GM06990 (cell line): ENCODE measurements around the gene KRT34.
"Not testable (repeated sequence)": the region's sequence is repeated elsewhere in the genome, so short reads cannot be mapped to it uniquely, and the experiment has no call there.

Source experiments
- DNase-seq: peaks from one replicate; pipeline ENCODE4 v3.0.0-alpha.2; 2011; ENCODE audit not compliant: insufficient read length; ENCODE audit errors: extremely low read depth
- H3K27me3 ChIP-seq: replicated peaks from 2 replicates; pipeline ENCODE4 v1.6.0; 2011; ENCODE audit warnings: low read length; ENCODE audit not compliant: control insufficient read depth, insufficient read depth
- H3K36me3 ChIP-seq: 2 replicates; pipeline ENCODE4 v1.5.1; 2011; ENCODE audit warnings: low read length; ENCODE audit not compliant: control insufficient read depth, insufficient read depth
- H3K4me3 ChIP-seq: replicated peaks from 2 replicates; pipeline ENCODE4 v1.5.1; 2011; ENCODE audit warnings: low read depth, mild to moderate bottlenecking, control low read depth, low read length
- TF ChIP-seq, protein P1 (sequence below): IDR thresholded peaks from 2 replicates; pipeline ENCODE4 v1.5.1; 2011; ENCODE audit warnings: low read length, control low read depth, mild to moderate bottlenecking, inconsistent platforms; ENCODE audit not compliant: insufficient read depth, poor library complexity, severe bottlenecking

The KRT34 gene

DNA sequence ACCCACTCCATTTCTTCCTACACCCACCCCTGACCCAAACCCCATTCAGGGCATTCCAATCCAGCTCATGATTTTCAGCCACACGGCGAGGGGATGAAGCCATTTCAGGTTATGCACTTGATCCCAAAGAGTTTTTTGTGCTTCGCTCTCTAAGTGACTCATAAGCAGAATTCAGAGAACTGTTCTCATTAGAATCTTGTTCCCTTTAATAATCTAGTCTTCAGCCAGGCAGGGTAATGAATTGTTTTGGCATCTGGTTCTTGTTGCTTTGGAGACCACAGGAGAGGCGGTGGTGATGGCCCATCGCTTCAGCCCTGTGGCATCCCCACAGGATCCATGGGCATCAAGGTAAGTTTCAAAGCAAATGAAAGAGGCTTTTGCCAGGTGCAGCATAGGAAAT is 20.1 kb upstream of the KRT34 start:
- DNase-seq = no peak
- Histone ChIP-seq H3K36me3 (no peaks in the 10 kb centered on the region), H3K27me3 (peaks cover 1% of the 10 kb centered on the region; the same call in 1 of the 2 replicates), H3K4me3 (no peak overlapping the region)
- TF ChIP-seq, protein P1, sequence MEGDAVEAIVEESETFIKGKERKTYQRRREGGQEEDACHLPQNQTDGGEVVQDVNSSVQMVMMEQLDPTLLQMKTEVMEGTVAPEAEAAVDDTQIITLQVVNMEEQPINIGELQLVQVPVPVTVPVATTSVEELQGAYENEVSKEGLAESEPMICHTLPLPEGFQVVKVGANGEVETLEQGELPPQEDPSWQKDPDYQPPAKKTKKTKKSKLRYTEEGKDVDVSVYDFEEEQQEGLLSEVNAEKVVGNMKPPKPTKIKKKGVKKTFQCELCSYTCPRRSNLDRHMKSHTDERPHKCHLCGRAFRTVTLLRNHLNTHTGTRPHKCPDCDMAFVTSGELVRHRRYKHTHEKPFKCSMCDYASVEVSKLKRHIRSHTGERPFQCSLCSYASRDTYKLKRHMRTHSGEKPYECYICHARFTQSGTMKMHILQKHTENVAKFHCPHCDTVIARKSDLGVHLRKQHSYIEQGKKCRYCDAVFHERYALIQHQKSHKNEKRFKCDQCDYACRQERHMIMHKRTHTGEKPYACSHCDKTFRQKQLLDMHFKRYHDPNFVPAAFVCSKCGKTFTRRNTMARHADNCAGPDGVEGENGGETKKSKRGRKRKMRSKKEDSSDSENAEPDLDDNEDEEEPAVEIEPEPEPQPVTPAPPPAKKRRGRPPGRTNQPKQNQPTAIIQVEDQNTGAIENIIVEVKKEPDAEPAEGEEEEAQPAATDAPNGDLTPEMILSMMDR = no peak

DNA sequence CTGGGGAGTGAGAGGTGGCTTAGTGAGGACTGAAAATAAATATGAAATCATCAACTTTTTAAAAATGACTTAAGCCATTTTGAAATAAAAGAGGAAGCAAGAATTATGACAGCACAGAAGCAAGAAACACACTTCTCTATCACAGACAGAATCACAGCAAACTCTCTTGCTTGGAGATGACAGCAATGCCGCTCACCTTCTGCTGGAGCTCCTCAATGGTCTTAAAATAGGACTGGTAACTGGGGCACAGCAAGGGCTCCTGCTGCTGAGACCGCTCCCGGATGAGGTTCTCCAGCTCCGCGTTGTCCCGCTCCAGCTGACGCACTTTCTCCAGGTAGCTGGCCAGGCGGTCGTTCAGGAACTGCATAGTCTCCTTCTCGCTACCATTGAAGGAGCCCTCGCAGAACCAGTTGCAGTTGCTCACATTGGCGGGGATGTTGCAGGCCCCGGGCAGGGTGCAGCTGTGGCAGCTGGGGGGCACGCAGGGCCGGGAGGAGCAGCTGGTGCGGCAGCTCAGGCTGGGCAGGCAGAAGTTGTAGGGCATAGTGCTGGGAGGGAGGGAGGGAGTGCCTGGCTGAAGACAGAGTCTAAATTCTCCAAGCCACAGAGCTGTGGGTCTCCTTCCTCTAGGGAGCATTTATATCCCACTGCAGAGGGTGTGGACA is 15.0 kb upstream of the KRT34 start, which contains the start of gene KRT31:
KRT31 (minus strand) TSS at position 613 of the 665 bp plus-strand sequence; CDS start at position 544, 69 bp downstream.
- TF ChIP-seq, protein P1 = no peak
- DNase-seq = no peak
- Histone ChIP-seq H3K36me3 (no peaks in the 10 kb centered on the region), H3K27me3 (peaks cover 1% of the 10 kb centered on the region; the same call in 1 of the 2 replicates), H3K4me3 (no peak within 1 kb of the TSS)

DNA sequence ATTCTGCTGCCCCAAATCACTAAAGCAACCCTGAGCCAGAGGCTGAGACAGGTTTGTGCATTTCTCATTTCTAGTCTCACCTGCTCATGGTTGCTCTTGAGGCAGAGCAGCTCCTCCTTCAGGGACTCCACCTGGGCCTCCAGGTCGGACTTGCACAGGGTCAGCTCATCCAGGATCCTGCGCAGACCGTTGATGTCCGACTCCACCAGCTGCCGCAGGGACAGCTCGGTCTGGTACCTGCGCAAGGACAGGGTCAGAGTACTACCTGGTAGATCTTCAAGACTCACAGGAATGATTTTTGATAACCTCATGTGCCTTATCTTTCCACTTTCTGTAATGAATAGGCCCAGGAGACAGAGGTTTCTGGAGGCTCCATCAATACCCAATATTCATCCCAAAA is 14.2 kb upstream of the KRT34 start:
- no peak for DNase-seq
- TF ChIP-seq, protein P1 = no peak
- Histone ChIP-seq H3K4me3 (no peak overlapping the region), H3K36me3 (no peaks in the 10 kb centered on the region), H3K27me3 (peaks cover 1% of the 10 kb centered on the region; the same call in 1 of the 2 replicates)

DNA sequence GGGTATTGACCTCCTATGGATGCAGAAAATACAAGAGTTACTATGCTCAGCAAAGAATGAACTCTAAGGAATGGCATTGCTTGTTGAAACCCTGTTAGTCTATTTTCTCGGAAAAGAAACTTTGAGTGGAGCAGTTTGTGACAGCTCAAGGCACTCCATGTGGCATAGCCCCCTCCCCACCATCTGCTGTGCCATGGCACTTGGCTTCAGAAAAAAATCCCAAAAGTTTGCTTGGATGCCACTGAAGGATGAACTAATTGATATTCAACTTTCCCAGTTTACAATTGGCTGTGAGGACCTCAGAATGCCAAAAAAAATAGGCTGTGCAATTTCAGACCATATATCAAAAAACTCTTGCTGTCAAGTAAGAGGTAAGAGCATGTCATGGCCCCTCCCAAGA is 13.5 kb upstream of the KRT34 start:
- Histone ChIP-seq H3K4me3 (no peak overlapping the region), H3K27me3 (peaks cover 1% of the 10 kb centered on the region; the same call in 1 of the 2 replicates), H3K36me3 (no peaks in the 10 kb centered on the region)
- TF ChIP-seq, protein P1 = no peak
- DNase-seq = no peak

DNA sequence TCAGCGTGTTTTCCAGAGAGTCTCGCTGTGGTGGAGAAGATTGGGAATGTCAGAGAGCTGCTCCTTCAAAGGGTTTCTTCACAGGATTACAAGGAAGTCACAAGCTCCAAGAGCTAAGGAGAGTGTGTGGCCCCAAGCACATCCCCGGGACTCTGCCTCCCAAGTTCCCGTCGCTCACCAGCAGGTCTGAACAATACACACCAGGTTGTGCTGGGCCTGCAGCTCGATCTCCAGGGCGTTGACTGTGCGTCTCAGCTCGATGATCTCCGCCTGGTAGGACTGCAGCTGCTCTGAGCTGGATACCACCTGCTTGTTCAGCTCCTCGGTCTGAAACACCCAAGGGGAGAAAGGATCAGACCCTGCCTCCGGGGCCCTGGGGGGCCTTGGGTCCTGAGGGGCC is 12.9 kb upstream of the KRT34 start:
- not testable (repeated sequence) for H3K27me3 ChIP-seq, H3K4me3 ChIP-seq, DNase-seq, H3K36me3 ChIP-seq

DNA sequence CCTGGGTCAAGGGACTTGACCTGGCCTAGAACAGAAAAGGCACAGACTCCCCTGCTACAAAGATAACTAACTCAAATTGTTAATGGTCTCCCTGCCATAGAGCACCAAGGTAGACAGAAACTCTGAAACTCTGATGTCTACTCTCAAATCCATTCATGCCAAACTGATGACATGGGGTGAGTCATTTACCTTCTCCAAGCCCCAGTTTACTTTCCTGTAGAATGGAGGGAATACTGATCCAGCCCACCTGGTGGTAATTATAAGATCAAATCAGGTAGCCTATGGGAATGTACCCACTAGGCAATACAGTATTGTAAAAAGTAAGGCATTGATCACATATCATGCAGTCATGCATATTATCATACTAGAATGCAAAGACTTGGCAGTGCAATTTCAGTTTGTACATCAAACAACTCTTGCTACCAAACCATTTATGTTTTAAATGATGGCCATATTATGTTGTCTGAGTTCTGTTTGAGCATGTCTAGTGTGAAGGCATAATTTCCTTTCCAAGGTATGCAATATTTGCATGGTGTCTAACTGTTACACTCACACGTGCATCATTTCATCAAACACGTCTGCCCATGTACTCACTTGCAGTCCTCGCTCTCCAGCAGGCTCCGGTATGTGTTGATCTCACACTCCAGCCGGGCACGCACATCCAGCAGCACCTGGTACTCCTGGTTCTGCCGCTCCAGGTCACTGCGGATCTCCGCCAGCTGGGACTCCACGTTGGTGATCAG is 12.3 kb upstream of the KRT34 start:
- H3K4me3 ChIP-seq = no peak overlapping the region
- no peaks in the 10 kb centered on the region for H3K36me3 ChIP-seq

More for the DNA sequence above, 12.3 kb upstream of the KRT34 start:
- TF ChIP-seq, protein P1 = no peak
- H3K27me3 ChIP-seq = no peaks in the 10 kb centered on the region
- DNase-seq = no peak
